ENCODE results near the gene SPOP.

The SPOP gene

DNA sequence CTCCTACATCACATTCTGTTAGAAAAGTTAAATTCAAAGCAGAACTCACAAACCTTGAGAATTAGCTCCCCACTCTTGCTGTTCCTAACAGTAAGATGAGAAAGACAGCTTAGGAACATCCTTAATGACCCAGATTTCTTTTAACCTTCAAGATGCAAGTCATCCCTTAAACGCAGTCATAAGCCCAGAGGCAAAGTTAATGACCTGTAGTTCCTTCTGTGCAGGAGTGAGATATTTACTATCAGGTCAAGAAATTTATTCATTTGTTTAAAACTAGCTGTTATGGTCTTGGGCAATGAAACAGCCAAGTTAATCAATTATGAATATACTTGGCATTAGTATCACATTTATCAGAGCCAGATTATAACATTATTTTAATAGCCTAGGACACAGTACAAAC lies 65.2 kb downstream of the SPOP start:
- no peak for DNase-seq

DNA sequence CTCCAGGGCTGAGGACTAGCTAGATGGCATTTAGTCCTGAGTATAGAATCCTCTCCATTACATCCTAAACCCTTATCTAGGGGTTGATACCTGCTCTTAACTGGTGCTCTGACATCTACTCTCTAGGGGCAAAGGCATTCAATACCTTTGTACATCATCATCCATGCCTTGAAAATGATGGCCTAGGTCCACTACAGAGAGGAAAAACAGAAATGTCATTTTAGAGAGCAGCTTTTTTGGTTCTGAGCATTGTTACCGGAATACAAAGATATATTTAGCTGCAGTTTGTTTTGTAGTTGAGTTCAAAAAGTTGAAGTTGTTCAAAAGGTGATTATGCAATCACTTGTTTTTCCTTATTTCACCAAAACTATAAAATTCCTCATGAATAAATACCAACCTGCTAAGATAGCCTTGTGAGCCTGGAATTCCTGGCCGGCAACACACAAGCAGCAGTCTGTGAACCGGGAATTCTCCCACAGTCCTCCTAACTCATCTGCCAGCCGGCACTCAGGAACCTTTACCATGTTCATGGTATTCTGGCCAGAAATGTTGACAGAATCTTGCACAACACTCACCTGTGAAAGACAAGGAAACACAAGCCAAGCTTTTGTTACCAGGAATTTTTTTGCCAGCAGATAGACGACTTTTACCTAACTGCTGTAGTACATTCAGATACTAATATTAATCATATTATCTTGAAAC lies 66.9 kb downstream of the SPOP start:
- no peak for DNase-seq

DNA sequence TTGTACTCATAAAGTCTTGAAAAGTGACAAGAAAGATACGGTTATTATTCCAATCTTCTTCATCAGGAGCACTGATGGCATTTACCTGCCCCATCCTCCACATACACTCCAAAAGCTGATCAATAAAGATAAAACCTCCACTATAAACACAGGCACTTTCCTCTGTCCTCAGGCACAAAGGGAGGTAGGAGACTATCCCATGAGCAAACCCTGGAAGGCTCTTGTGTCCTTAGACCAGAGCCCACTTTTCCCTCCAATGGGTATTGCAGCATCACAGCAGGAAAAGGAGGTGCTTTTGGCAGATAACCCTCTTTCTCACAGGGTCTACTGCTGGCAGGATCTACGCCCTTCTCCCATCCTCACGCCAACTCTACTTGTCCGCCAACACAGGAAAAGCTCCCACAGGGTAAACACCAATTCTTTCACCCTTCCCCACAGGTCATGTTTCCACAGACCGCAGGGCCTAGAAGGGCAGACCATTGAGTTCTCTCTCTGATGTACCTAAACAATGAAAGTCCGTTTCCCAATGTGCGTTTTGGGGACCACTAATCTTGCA lies 73.5 kb downstream of the SPOP start:
- no peak for DNase-seq

DNA sequence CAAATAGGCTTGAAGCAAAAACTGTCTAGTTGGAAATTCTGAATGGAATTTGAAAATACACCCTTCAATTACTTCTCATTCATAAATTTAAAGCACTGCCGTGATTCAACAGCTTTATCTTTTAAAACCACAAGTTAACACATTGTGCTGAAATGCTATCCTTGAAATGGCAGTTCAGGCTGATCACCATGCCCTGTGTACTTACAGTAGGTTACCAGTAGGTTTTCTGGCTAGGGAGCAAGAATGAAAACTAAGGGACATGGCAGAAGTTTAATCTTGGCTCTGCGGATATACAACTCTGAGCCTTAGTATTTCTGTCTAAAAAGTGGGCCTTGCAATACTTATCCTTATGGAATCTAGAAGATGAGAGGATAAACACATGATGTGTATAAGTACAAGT lies 74.2 kb downstream of the SPOP start:
- no peak for DNase-seq

DNA sequence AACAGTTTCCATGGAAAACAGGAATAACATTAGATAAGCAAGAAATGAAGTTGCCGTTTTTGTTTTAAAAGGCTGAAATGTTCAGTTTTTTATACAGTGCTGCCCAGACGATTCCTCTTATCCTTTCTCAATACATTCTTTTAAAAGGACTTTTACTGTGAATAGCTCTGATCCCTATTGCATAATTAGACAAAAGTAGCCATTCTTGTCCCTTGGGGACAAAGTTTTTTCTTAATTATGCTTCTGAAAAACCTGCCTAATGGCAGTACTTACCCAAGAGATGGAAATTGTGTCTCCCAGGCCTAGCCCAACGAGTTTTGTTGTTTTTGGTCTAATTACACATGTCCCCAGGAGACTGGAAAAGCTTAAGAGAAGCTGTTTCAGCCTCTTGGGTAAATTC lies 74.7 kb downstream of the SPOP start:
- DNase-seq = no peak

DNA sequence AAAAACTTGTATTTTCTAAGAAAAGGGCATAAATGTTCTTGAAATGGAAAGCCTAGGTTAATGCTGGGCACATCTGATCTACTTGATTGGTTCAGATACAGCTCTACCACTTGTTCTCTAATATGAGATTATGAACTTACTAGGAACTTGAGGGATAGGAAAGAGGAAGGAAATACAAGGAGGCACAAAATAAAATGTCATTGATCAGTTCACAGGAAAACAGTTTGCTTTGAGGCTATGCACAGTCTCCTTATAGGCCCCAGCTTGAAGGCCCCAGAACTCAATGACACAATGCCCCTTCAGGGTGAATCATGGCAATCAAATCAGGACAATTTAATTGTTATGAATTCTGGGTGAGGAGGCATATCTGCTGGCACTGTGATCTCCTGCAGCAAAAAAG lies 75.1 kb downstream of the SPOP start:
- no peak for DNase-seq

DNA sequence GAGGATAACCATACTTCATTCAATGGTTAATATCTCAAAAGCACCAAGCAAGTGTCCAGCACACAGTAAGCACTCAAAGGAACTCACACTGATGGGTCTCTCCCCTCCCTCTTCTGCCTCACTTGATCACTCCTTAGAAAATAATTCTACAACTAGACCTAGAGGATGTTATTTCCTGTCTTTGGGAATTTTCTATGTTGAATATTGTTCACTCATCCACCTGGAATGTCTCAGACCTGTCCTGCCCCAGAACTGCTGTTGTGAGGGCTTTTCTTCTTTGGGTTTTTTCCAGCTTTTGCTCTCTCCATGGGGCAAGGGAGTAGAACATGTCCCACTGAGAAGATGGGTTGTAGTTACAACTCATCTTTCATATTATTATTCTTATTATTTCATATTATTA lies 76.9 kb downstream of the SPOP start:
- DNase-seq = no peak

DNA sequence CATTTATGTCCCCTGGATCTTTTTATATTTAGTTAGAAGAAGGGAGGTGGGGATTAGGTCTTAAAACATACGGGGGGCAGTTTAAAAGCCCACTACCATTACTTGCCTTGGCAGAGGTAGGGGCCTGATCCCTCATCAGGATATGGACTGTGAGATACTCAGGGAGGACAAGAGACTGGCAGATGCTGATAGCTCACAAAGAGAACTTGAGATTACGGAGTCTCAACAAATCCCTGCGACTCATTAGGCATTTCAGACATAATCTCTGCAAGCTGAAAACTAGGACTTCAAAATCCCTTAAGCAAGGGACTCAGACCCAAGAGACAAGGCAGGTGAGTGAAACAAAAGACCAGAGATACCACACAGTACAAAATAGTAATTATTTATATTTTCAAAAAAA lies 79.0 kb downstream of the SPOP start:
- DNase-seq = no peak

DNA sequence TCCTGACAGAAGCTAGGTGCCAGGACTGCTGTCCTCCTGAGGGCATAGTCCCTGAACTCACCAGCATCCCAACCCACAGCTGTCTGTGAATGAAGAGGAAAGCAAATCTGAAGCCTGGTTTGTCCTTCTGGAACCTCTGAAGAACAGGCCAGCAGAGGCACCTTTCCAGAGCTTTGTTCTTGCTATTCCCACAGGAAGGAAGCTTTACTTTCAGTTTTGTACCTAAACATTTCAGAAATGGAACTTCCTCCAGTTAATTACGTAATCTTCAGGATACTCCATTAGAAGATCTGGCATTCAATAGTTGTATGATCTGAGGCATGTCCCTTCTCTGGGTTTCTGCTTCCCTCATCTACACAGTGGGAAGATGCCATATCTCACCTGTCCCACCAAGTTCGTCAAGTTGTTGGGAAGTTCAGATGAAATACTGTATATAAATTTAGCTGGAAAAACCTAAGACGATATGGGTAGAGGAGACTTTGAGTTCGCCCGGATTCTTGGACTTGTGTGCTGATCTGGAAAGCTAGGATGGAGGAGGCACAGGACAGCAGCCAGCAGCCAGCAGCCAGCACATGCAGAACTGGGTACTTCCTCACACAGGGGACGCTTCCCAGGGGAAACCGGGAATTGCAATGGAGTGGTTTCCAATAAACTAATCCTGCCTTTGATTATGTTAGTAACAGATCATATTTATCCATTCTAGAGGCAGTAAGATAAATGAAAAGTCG lies 79.8 kb downstream of the SPOP start:
- no peak for DNase-seq

DNA sequence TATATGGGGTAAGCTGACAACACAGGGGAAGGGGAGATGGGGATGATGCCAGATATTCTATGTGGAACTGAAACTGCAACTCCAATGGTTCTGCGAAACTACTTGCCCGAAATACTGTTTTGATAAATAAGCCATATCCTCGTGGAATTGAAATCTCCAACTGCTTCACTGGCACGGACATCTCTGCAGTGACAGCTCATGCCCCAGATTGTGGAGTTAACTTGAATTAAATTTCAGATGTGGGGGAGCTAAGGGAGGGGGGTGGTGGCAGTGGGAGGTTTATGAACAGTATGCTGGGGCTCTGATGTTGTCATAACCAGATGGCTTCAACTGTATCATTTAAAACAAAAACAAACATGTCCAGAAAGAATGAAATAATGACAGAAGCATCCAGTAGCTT lies 80.5 kb downstream of the SPOP start:
- DNase-seq = no peak

DNA sequence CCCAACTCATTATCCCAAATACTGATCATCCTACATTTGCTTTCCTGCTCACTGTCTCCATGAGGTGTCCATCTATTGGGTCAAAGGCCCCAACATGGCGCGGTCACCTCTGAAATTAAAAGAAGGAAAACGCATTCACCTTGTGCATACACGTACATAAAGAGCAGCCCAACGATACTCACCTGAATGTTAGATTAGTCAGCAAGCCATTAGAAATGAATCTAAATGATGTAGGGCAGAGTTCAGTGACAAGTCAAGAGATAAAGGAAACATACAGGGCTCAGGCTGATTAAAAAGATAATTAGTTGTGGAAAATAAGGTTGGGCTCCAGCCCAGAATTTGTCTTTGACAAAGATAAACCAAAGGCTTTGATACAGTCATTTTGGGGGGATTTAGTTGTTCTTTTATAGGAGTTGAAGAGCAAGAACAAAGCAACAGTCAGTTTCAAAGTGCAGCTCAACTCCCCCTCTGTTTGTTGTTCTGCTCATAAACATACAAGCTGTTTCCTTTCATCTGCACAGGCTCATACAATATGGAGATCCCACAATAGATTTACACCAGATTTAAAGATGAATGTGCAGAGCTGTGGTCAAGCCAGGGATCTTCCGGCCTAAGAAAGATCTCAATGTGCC lies 81.2 kb downstream of the SPOP start:
- no peak for DNase-seq

DNA sequence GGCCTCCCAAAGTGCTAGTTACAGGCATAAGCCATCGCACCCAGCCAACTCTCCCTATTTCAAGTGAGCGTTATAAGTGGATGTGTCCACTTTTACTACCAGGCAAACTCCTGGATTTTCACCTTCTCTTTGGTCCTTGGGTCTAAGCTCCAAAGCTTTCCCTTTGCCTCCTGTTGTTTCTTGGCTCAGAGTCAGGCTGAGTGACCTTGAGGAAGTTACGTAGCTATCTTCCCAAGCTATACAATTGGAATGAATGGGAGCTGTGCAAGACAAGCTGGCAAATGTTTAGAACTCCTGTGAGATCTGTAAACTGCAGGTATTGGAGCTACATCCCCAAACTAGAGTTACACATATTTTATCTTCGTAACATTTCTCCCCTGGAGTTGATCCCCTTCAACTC lies 81.9 kb downstream of the SPOP start:
- no peak for DNase-seq

DNA sequence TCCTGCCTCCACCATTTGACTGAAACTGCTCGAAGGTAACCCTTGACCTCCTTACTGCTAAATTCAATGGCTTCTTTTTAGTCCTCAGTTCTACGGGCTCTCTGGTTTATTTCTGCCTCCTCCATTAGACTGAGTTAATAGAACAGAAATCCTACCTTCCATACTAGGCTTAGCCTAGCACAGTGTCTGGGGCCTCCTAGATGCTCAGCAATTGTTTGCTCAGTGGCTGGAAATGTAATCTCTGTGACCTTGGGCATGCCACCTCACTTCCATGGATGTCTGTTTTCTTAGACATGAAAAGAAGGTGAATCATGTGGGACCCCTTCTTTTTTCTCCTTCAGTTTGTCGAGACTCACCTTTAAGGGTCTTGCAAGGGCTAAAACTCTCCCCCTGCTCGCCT lies 82.6 kb downstream of the SPOP start:
- DNase-seq = no peak

DNA sequence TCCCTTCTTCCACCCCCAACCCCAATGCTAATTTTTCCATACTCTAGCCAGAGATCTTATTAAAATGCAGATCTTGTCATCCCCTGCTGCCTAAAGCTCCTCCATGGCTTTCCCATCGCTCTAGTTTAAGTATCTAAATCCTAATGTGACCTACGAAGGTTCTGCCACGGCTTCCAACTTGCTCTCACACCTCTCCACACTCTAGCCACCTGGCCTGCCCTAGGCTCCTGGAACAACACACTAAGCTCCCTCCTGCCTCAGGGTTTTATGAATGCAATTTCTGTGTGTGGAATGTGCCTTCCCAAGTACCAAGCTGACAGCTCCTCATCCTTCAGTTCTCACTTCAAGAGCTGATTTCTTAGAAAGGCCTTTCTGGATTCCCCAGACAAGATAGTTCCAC lies 85.6 kb downstream of the SPOP start:
- no peak for DNase-seq

DNA sequence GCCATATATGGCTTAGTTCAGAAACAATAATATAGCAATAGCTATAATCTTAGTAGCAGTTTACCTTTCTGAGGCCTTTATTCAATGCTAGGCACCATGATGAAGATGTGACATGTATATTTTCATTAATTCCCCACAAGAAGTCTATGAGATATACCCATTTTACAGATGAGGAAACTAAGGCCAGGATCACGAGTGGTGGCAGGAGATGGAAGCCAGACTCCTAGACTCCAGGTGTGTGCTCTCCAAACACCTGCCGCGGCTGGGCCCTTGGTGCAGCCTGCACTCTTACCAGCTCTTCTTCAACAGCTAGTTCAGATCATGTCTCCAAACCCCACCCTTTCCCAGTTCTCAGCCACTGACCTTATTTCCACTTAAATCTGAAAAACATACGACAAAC lies 87.0 kb downstream of the SPOP start:
- DNase-seq = no peak

DNA sequence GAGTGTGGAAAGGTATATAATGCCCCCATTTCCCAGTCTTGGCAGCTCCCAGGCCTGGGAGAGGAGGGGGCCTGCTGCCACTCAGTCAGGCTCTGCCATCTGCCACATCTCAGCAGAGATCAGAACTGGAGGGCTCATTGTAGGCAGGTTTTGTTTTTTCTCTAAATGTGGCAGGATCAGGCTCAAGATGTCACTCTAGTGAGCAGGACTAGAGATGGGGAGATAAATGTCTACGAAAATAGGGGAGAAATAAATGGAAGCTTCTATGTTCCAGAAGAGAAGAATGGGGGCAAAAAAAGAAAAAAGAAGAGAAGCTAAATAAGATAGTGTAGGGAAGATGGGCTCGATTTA lies 88.3 kb downstream of the SPOP start:
- DNase-seq = no peak

DNA sequence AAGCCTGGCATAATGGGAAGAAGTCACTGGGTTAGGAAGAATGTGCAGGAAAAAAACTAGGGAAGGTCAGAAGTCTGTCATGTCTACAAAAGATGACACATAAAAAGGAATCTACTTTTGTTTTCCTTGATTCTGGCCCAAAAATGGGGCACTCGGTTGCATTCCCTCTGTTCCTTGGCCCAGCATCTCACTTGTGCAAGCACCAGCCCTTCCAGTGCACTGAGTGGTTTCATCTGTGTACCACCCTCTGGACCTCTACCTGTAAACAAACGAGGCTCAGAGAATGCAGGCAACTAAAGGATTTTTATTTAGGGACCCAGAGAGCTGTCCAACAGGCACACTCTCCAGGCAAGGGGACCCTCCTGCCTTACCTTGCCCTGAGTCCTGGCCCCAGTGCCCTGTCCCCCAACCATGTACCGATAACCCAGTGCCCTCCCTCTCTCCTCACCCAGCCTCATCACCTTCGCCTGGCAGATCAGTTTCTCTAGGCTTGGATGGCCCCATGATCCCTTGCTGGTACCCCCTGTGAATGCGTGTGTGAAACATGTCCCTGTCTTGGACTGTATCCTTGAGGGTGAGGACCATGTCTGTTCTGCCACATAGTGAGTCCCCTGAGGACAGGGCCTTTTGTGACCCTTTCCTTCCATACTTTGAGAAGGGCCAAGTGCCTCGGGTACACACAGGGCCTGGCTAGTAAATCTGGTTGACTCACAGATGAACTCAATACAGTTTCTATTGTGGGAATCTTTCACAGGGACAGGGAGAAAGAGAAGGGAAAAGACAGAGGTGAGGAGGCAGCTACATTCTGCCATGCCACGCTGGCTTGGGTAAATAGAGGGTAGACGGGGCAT lies 88.9 kb downstream of the SPOP start:
- no peak for DNase-seq

DNA sequence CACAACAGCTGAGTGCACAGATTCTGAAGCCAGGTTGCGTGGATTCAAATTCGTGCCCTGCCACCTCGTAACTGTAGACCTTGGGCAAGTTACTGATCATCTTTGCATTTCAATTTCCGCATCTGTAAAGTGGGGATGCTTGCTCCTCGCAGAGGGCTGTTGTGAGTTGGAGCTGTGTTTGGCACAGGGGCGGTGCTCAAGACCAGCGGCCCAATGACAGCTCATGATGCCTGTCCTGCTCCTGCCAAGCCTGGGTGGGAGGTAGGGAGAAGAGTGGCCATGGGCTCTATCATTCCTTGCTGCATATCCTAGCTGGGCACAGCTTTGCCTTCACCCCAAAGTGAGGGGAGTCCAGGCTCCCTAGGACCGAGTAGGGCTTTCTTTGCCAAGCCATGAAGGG lies 89.6 kb downstream of the SPOP start:
- no peak for DNase-seq

DNA sequence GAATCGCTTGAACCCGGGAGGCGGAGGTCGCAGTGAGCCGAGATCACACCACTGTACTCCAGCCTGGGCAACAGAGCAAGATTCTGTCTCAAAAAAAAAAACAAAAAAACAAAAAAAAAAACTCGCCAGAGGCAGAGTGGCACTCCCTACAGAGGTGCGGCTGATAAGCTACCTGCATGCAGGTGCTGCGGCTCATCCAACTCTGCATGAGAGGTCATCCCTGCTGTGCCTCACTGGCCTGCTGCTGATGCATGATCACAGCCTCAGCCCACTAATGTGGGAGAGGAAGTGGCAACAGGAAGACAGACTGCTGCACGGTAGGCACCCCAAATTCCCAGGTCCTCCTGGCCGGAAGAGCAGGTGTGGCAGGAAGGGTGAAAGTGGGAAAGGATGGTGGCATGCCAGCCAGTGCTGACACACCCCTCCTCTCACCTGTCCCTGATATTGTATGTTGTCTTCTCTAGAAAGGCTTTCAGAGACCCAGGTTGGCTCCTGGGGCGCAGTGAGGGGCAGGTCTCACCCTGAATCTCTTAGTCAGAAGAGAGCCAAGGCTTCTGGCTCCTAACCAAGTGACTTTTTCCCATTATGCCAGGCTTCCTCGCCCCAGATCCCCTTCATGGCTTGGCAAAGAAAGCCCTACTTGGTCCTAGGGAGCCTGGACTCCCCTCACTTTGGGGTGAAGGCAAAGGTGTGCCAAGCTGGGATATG lies 90.4 kb downstream of the SPOP start:
- no peak for DNase-seq

DNA sequence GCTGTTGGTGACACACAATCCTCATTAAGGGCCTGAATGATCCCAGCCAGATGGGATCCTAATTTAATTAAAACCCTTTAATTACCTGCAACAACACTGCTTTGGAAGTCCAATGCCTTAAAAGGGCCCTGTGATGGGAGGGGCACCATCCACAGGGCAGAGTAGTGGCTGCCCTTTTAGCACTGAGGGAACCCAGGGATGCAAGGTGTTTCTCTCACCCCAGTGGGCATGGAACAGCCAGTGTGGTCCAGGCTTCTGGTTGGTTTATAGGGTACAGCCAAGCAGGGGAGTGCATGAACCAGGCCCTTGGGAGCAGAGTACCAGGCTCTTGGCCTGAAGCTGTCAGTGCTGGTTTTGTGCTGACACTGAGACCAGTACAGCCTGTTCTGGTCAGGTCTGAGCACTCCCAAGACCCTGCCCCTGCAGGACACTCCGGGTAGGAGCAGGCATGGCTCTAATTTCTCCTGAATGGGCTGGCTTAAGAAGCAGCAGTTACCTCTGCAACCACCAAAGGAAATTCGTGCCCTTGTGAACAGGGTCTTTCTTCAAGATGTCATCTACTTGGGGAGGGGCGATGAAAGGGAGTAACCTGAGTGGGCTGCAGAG lies 92.4 kb downstream of the SPOP start:
- no peak for DNase-seq

DNA sequence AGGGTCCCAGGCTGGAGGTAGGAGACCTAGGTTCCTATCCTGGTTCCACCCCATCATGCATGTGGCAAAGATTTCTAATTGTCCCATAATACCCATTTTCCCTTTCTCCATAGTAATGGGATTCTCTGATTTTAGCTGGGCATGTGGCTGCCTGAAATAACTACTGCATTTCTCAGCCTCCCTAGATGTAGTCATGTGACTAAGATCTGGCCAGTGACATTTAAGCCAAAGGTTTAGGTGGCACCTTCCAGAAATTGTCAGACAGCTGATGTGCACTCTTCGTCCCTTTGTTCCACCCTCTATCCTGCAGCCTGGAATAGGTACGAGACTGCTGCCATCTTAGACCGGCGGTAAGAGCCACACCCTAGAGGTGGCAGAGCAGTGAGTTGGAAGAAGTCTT lies 94.0 kb downstream of the SPOP start:
- DNase-seq = no peak

DNA sequence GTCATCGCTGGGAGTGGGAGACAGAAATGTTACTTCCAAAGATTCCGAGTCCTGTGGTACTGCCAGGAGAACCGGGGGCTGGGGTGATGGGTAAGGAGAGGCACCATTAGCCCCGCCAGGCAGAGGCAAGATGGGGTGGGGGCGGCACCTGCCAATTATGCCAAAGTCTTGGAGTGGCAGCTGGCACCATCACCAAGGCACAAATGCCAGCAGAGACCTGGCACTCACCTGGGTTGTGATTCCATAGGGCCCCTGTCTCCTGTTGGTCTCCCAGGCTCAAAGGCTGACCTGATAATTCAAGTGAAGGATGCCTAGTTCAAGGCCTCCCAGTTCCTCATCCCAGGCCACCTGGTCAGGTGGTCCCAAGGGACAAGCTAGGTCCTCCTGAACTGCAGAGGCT lies 94.7 kb downstream of the SPOP start:
- DNase-seq = no peak
